Loucy (cell line): ENCODE measurements around the gene LRRC26.

Experiments
- EZH2phosphoT487 ChIP-seq: fragments of 200-600 bp; IDR thresholded peaks from 2 replicates; pipeline ENCODE4 v1.6.1; 2018; ENCODE audit warnings: antibody characterized with exemption, mild to moderate bottlenecking, moderate library complexity, borderline replicate concordance
- TF ChIP-seq, protein P1 (sequence below): fragments of 200-600 bp; sonication (generic); conservative IDR thresholded peaks from 2 replicates; pipeline ENCODE4 v1.5.1; 2014; ENCODE audit warnings: mild to moderate bottlenecking, antibody characterized with exemption, low read length

DNA sequence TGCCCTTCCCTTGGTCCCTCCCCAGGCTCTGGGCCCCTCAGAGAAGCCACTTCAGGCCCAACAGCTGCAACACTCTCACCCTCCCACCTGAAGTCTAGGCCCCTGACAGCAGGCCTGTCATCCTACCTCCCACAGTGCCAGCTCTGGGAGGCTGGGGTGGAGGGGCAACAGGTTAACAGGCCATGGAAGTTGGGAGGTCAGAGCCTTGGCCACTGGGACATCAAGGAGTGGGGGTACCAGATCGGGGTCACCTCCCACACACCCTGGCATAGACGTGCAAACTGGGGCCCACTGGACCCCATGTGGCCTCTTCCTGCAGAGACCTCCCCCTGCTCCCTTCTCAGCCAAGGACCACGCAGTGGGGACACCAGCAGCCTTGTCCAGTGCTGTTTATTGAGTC is 21.4 kb upstream of the LRRC26 start:
- TF ChIP-seq EZH2phosphoT487 = no peak
- TF ChIP-seq, protein P1, sequence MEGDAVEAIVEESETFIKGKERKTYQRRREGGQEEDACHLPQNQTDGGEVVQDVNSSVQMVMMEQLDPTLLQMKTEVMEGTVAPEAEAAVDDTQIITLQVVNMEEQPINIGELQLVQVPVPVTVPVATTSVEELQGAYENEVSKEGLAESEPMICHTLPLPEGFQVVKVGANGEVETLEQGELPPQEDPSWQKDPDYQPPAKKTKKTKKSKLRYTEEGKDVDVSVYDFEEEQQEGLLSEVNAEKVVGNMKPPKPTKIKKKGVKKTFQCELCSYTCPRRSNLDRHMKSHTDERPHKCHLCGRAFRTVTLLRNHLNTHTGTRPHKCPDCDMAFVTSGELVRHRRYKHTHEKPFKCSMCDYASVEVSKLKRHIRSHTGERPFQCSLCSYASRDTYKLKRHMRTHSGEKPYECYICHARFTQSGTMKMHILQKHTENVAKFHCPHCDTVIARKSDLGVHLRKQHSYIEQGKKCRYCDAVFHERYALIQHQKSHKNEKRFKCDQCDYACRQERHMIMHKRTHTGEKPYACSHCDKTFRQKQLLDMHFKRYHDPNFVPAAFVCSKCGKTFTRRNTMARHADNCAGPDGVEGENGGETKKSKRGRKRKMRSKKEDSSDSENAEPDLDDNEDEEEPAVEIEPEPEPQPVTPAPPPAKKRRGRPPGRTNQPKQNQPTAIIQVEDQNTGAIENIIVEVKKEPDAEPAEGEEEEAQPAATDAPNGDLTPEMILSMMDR = no peak
